Endothelial cell of umbilical vein (primary cell): ENCODE results near the gene MYO5B. TPM values are rescaled to one million over a fixed set of nuclear protein-coding genes. Genes with fewer than 3 reads are reported as not detected.

Experiments
- BruUV-seq: library from RNA; stranded (reverse); fragments of 400-500 nt; replicated peaks from 2 replicates; lab custom pipeline; 2021; lab: Mats Ljungman, UMichigan
- CTCF ChIA-PET: fragments of 300-600, 350-600 bp; sonication (Branson Sonifier 250); formaldehyde crosslinking; loops from one replicate; lab custom pipeline; 2021; ENCODE audit warnings: antibody characterized with exemption, inconsistent platforms; lab: Charles Lee
- POLR2A ChIA-PET: fragments of 300-600, 350-600 bp; sonication (Branson Sonifier 250); formaldehyde crosslinking; loops from one replicate; lab custom pipeline; 2021; ENCODE audit warnings: antibody characterized with exemption, inconsistent platforms; lab: Charles Lee
- DNase-seq: peaks from one replicate; pipeline ENCODE4 v3.0.0-alpha.2; 2011; ENCODE audit warnings: low read depth, low spot score
- FAIRE-seq: peaks from 2 replicates; lab custom pipeline; 2011; peaks lifted over from hg19 to GRCh38; lab: Jason Lieb, UNC
- H2AFZ ChIP-seq: 2 replicates; pipeline ENCODE4 v1.6.0; 2012; ENCODE audit warnings: low read depth, low read length, control low read depth, inconsistent platforms
- H3K27ac ChIP-seq: 2 replicates; pipeline ENCODE4 v1.5.1; 2011; ENCODE audit warnings: low read depth, mild to moderate bottlenecking, control low read depth, low read length, moderate library complexity; ENCODE audit not compliant: insufficient read depth
- H3K27me3 ChIP-seq, 2 experiments: 2 replicates each; pipeline versions ENCODE4 v1.6.0 to v1.6.1; 2011; ENCODE audit warnings: low read length in 2 of 2, mixed read lengths in 1 of 2; ENCODE audit not compliant: control insufficient read depth in 2 of 2, insufficient read depth in 2 of 2
- H3K36me3 ChIP-seq, 2 experiments: 2 replicates in 1 of 2; 3 replicates in 1 of 2; pipeline ENCODE4 v1.5.1; 2011; ENCODE audit warnings: low read length in 2 of 2, mild to moderate bottlenecking in 1 of 2, moderate library complexity in 1 of 2; ENCODE audit not compliant: control insufficient read depth in 2 of 2, insufficient read depth in 2 of 2; ENCODE audit errors: extremely low read depth in 1 of 2
- H3K4me1 ChIP-seq: 3 replicates; pipeline ENCODE4 v1.5.1; 2011; ENCODE audit warnings: mild to moderate bottlenecking, low read length; ENCODE audit not compliant: control insufficient read depth, insufficient read depth; ENCODE audit errors: extremely low read depth
- H3K4me2 ChIP-seq: 2 replicates; pipeline ENCODE4 v1.6.1; 2011; ENCODE audit warnings: low read length, control low read depth, mixed read lengths; ENCODE audit not compliant: insufficient read depth
- H3K4me3 ChIP-seq, 3 experiments: fragments of 200-600 bp in 1 of 3; sonication (generic), shearing (Covaris generic) in 1 of 3; replicated peaks in 1 of 3; 2 replicates each; pipeline ENCODE4 v1.5.1; 2011 to 2016; ENCODE audit warnings: control low read depth in 3 of 3, low read length in 3 of 3, mild to moderate bottlenecking in 2 of 3, inconsistent platforms in 1 of 3, low read depth in 1 of 3, moderate library complexity in 1 of 3; ENCODE audit not compliant: insufficient read depth in 1 of 3
- H3K79me2 ChIP-seq: 2 replicates; pipeline ENCODE4 v1.6.0; 2012; ENCODE audit warnings: low read length, inconsistent platforms; ENCODE audit not compliant: control insufficient read depth, insufficient read depth
- H3K9ac ChIP-seq: replicated peaks from 2 replicates; pipeline ENCODE3; 2011; ENCODE audit warnings: low read length, control low read depth; ENCODE audit not compliant: insufficient read depth; ENCODE audit errors: extremely low read depth
- H3K9me1 ChIP-seq: replicated peaks from 3 replicates; pipeline ENCODE4 v1.6.0; 2011; ENCODE audit warnings: mild to moderate bottlenecking, low read length; ENCODE audit not compliant: control insufficient read depth, insufficient read depth; ENCODE audit errors: extremely low read depth
- H3K9me3 ChIP-seq: replicated peaks from 2 replicates; pipeline ENCODE4 v1.5.1; 2012; ENCODE audit warnings: low read length, inconsistent platforms; ENCODE audit not compliant: control insufficient read depth, insufficient read depth
- H4K20me1 ChIP-seq: replicated peaks from 2 replicates; pipeline ENCODE3; 2011; ENCODE audit warnings: mild to moderate bottlenecking, low read length; ENCODE audit not compliant: control insufficient read depth, insufficient read depth; ENCODE audit errors: extremely low read depth
- CTCF ChIP-seq, 2 donors: IDR thresholded peaks; 1 replicate in 1 of 2; 2 replicates in 1 of 2; pipeline ENCODE4 v1.5.1; 2011; ENCODE audit warnings: low read length in 2 of 2, mild to moderate bottlenecking in 2 of 2, moderate library complexity in 2 of 2, control low read depth in 1 of 2, inconsistent platforms in 1 of 2, low read depth in 1 of 2; ENCODE audit not compliant: insufficient read depth in 1 of 2; ENCODE audit errors: extremely low read depth in 1 of 2
- EZH2 ChIP-seq: IDR thresholded peaks from 2 replicates; pipeline ENCODE4 v1.6.1; 2012; ENCODE audit warnings: borderline replicate concordance, low read depth, mild to moderate bottlenecking, moderate library complexity, low read length, inconsistent platforms; ENCODE audit not compliant: severe bottlenecking
- FOS ChIP-seq: IDR thresholded peaks from 2 replicates; pipeline ENCODE4 v1.6.1; 2011; ENCODE audit warnings: mild to moderate bottlenecking, low read length, moderate library complexity, borderline replicate concordance; ENCODE audit not compliant: insufficient read depth
- GATA2 ChIP-seq: IDR thresholded peaks from 2 replicates; pipeline ENCODE4 v1.7.0; 2011; ENCODE audit warnings: low read depth, mild to moderate bottlenecking, moderate library complexity, mixed read lengths, low read length; ENCODE audit not compliant: insufficient read length, insufficient read depth
- JUN ChIP-seq: IDR thresholded peaks from 2 replicates; pipeline ENCODE4 v1.6.1; 2011; ENCODE audit warnings: borderline replicate concordance, low read depth; ENCODE audit not compliant: insufficient read length, insufficient read depth
- MAX ChIP-seq: IDR thresholded peaks from 2 replicates; pipeline ENCODE4 v1.6.1; 2011; ENCODE audit not compliant: insufficient read depth, insufficient read length
- MYC ChIP-seq: IDR thresholded peaks from one replicate; pipeline ENCODE4 v1.6.1; 2011; ENCODE audit warnings: mild to moderate bottlenecking, low read depth, low read length
- POLR2A ChIP-seq: IDR thresholded peaks from 2 replicates; pipeline ENCODE4 v1.6.1; 2012; ENCODE audit warnings: low read depth, mild to moderate bottlenecking, control low read depth, low read length
- POLR2AphosphoS5 ChIP-seq: IDR thresholded peaks from 2 replicates; pipeline ENCODE4 v1.6.1; 2012; ENCODE audit warnings: low read depth, mild to moderate bottlenecking, control low read depth, low read length, moderate library complexity; ENCODE audit not compliant: insufficient read depth
- dilution Hi-C: fragments of 300-500 bp; cut with MboI; formaldehyde crosslinking; loops from one replicate; pipeline ENCODE4 v1.15.0; 2019; ENCODE audit warnings: low sequenced_read_pairs; ENCODE audit not compliant: extremely low pct_ligation_motif_present
- intact Hi-C: fragments of 100-400 bp; cut with micrococcal nuclease; formaldehyde crosslinking; loops from one replicate; pipeline ENCODE4 v1.10.0; 2022
- polyA plus RNA-seq, 4 experiments: library from polyadenylated mRNA; depleted of rRNA in 3 of 4; stranded (reverse) in 3 of 4; unstranded in 1 of 4; fragments of >200 nt; gene quantifications; 2 replicates each; pipeline versions ENCODE4 v1.2.1 to v1.2.3, GENCODE V29; 2011 to 2012; ENCODE audit warnings: missing spikeins in 1 of 4
- total RNA-seq: library from RNA; stranded (reverse); gene quantifications from 2 replicates; pipeline ENCODE4 v1.2.3, GENCODE V29; 2021

MYO5B gene
- total and polyA plus RNA-seq, 2 donors (not counting 3 experiments of a cell fraction or from before 2014, with no cell fraction given): 0.54 to 1.1 TPM

GRCh38 chr18:49841236-49842217, 353.4 kb downstream of the MYO5B start:
- dilution Hi-C loops: no loop called here
- H3K79me2 ChIP-seq: no peaks in the 10 kb centered on the region
- ChIA-PET CTCF (interaction anchor here (0.6 to 1.4 kb wide), 3 partner anchors 16 to 33 kb away, joined by 3 to 6 read pairs (median 3); no protein-coding TSS in a partner anchor), POLR2A (no interaction called here)
- no peak overlapping the region for H2AFZ ChIP-seq
- intact Hi-C loops: no loop called here
- H3K4me1 ChIP-seq: no peaks in the 10 kb centered on the region
- no peak overlapping the region for H3K27ac ChIP-seq
- no peak for DNase-seq
- H3K9me1 ChIP-seq: no peaks in the 10 kb centered on the region
- H3K27me3 ChIP-seq: no peaks in the 10 kb centered on the region
- FAIRE-seq: no peak
- no peaks in the 10 kb centered on the region for H3K36me3 ChIP-seq
- no peak overlapping the region for H3K4me2 ChIP-seq
- no peak overlapping the region for H3K4me3 ChIP-seq
- TF ChIP-seq CTCF (IDR thresholded peaks at IDR 0.05; ENCODE audit: extremely low read depth in 1 of 2, insufficient read depth in 1 of 2, low read depth in 1 of 2, low read length in 2 of 2): no peak
- BruUV-seq: no TSS peak
- no peaks in the 10 kb centered on the region for H4K20me1 ChIP-seq
- H3K9me3 ChIP-seq: no peaks in the 10 kb centered on the region
- no peak overlapping the region for H3K9ac ChIP-seq

- Histone ChIP-seq H3K9me3 (no peaks in the 10 kb centered on the region), H3K4me2 (no peak overlapping the region), H3K79me2 (no peaks in the 10 kb centered on the region), H3K4me1 (no peaks in the 10 kb centered on the region), H2AFZ (no peak overlapping the region), H3K27me3 (no peaks in the 10 kb centered on the region), H4K20me1 (no peaks in the 10 kb centered on the region), H3K9me1 (no peaks in the 10 kb centered on the region), H3K9ac (no peak overlapping the region), H3K4me3 (no peak overlapping the region), H3K36me3 (no peaks in the 10 kb centered on the region), H3K27ac (no peak overlapping the region)
- CTCF ChIA-PET: no interaction called here
- dilution Hi-C loops (no loop called here), intact Hi-C loops (no loop called here)
- no peak for FAIRE-seq
- POLR2A ChIA-PET: no interaction called here
- BruUV-seq: no TSS peak
- TF ChIP-seq MAX (no peak), CTCF (IDR thresholded peaks at IDR 0.05; ENCODE audit: extremely low read depth in 1 of 2, insufficient read depth in 1 of 2, low read depth in 1 of 2, low read length in 2 of 2) (no peak), FOS (no peak), EZH2 (no peak), POLR2AphosphoS5 (no peak), MYC (no peak), GATA2 (no peak), POLR2A (no peak), JUN (no peak)
- DNase-seq: no peak
Measured at GRCh38 chr18:49839012-49839411, 355.9 kb downstream of the MYO5B start.
